CD14-positive monocyte (primary cell): ENCODE measurements around the gene NRBP1. TPM values are rescaled to one million over a fixed set of nuclear protein-coding genes. Genes with fewer than 3 reads are reported as not detected.
"Not testable (repeated sequence)": the region's sequence is repeated elsewhere in the genome, so short reads cannot be mapped to it uniquely, and the experiment has no call there.

Source experiments
- DNase-seq, 3 donors: peaks; one replicate each; pipeline ENCODE4 v3.0.0-alpha.2; 2011 to 2022
- H2AFZ ChIP-seq: 2 replicates; pipeline ENCODE4 v1.6.0; 2012; ENCODE audit warnings: mild to moderate bottlenecking, low read depth, low read length, inconsistent platforms; ENCODE audit not compliant: insufficient read depth, poor library complexity, severe bottlenecking
- H3K27ac ChIP-seq, 2 donors: 1 replicate in 1 of 2; 2 replicates in 1 of 2; pipeline ENCODE4 v1.5.1; 2012 to 2013; ENCODE audit warnings: low read length in 2 of 2, control low read depth in 1 of 2, inconsistent platforms in 1 of 2, low read depth in 1 of 2, mild to moderate bottlenecking in 1 of 2
- H3K27me3 ChIP-seq, 2 donors: one replicate each; pipeline versions ENCODE4 v1.6.0 to v1.6.1; 2011 to 2013; ENCODE audit warnings: low read length in 2 of 2; ENCODE audit not compliant: control insufficient read depth in 2 of 2, insufficient read depth in 2 of 2
- H3K36me3 ChIP-seq, 2 donors: replicated peaks in 1 of 2; 1 replicate in 1 of 2; 2 replicates in 1 of 2; pipeline versions ENCODE4 v1.5.1 to v1.6.1; 2012 to 2013; ENCODE audit warnings: low read length in 2 of 2, control low read depth in 1 of 2, inconsistent platforms in 1 of 2, mild to moderate bottlenecking in 1 of 2; ENCODE audit not compliant: insufficient read depth in 2 of 2, control insufficient read depth in 1 of 2
- H3K4me1 ChIP-seq, 2 donors: 1 replicate in 1 of 2; 2 replicates in 1 of 2; pipeline versions ENCODE4 v1.5.1 to v1.6.1; 2012 to 2013; ENCODE audit warnings: low read length in 2 of 2, control low read depth in 1 of 2, inconsistent platforms in 1 of 2, mild to moderate bottlenecking in 1 of 2, moderate library complexity in 1 of 2; ENCODE audit not compliant: insufficient read depth in 2 of 2, control insufficient read depth in 1 of 2
- H3K4me2 ChIP-seq: replicated peaks from 2 replicates; pipeline ENCODE3; 2012; ENCODE audit warnings: low read length, moderate library complexity, mild to moderate bottlenecking; ENCODE audit not compliant: poor library complexity, severe bottlenecking; ENCODE audit errors: extremely low read depth
- H3K4me3 ChIP-seq, 3 experiments: fragments of 200-600 bp in 1 of 3; sonication (generic) in 1 of 3; replicated peaks in 1 of 3; 1 replicate in 2 of 3; 2 replicates in 1 of 3; pipeline ENCODE4 v1.5.1; 2011 to 2013; ENCODE audit warnings: low read length in 3 of 3, mild to moderate bottlenecking in 3 of 3, control low read depth in 2 of 3, low read depth in 2 of 3, inconsistent platforms in 1 of 3, moderate library complexity in 1 of 3
- H3K79me2 ChIP-seq: 2 replicates; pipeline ENCODE4 v1.6.0; 2012; ENCODE audit warnings: mild to moderate bottlenecking, control low read depth, inconsistent platforms, low read length, moderate library complexity; ENCODE audit not compliant: insufficient read depth
- H3K9ac ChIP-seq: 2 replicates; pipeline ENCODE4 v1.6.0; 2017; ENCODE audit warnings: low read length, mild to moderate bottlenecking; ENCODE audit not compliant: insufficient read depth, poor library complexity, severe bottlenecking
- H3K9me3 ChIP-seq, 2 donors: replicated peaks in 1 of 2; 1 replicate in 1 of 2; 2 replicates in 1 of 2; pipeline versions ENCODE4 v1.5.1 to v1.6.1; 2012 to 2013; ENCODE audit warnings: low read length in 2 of 2, control low read depth in 1 of 2; ENCODE audit not compliant: control insufficient read depth in 1 of 2, insufficient read depth in 1 of 2
- H4K20me1 ChIP-seq: 2 replicates; pipeline ENCODE4 v1.6.0; 2012; ENCODE audit warnings: mild to moderate bottlenecking, low read length, control low read depth, moderate library complexity; ENCODE audit not compliant: insufficient read depth
- H3K27ac Mint-ChIP-seq, 7 donors: one replicate each; pipeline ENCODE4 v1.8.0; 2020; ENCODE audit warnings: mild to moderate bottlenecking in 7 of 7, mixed read lengths in 7 of 7, moderate library complexity in 6 of 7, inconsistent platforms in 2 of 7
- H3K27me3 Mint-ChIP-seq, 3 donors: one replicate each; pipeline ENCODE4 v1.8.0; 2021 to 2022; ENCODE audit warnings: low read depth in 3 of 3, mild to moderate bottlenecking in 3 of 3, mixed read lengths in 3 of 3, moderate library complexity in 3 of 3, inconsistent platforms in 1 of 3
- H3K36me3 Mint-ChIP-seq, 2 donors: one replicate each; pipeline ENCODE4 v1.8.0; 2020; ENCODE audit warnings: mixed read lengths in 2 of 2, inconsistent platforms in 1 of 2, mild to moderate bottlenecking in 1 of 2
- H3K4me1 Mint-ChIP-seq: one replicate; pipeline ENCODE4 v1.8.0; 2020; ENCODE audit warnings: mild to moderate bottlenecking, mixed read lengths
- H3K4me3 Mint-ChIP-seq, 2 donors: one replicate each; pipeline ENCODE4 v1.8.0; 2020; ENCODE audit warnings: mild to moderate bottlenecking in 2 of 2, mixed read lengths in 2 of 2, moderate library complexity in 1 of 2
- H3K9me3 Mint-ChIP-seq, 7 donors: one replicate each; pipeline ENCODE4 v1.8.0; 2020 to 2022; ENCODE audit warnings: mixed read lengths in 7 of 7, mild to moderate bottlenecking in 6 of 7, moderate library complexity in 6 of 7, inconsistent platforms in 2 of 7
- WGBS: methylation state at CpG from one replicate; pipeline ENCODE4 v1.1.5; 2013; ENCODE audit warnings: missing lambda C conversion rate; ENCODE audit not compliant: insufficient coverage; 5-methylcytosine and 5-hydroxymethylcytosine counted together
- intact Hi-C, 2 donors: fragments of 100-400 bp; cut with micrococcal nuclease; formaldehyde crosslinking; loops; one replicate each; pipeline versions ENCODE4 v1.15.0 to v1.15.1; 2023
- polyA plus RNA-seq, 3 donors: library from polyadenylated mRNA; depleted of rRNA in 1 of 3; unstranded in 2 of 3; stranded (reverse) in 1 of 3; fragments of 300-500 nt in 2 of 3; fragments of >200 nt in 1 of 3; fragmentation: Illumina TruSeq in 2 of 3; gene quantifications; 1 replicate in 2 of 3; 2 replicates in 1 of 3; pipeline ENCODE4 v1.2.3, GENCODE V29; 2012 to 2021
- TF ChIP-seq, protein P1 (sequence below): fragments of 200-600 bp; IDR thresholded peaks from one replicate; pipeline ENCODE4 v1.8.0; 2022; ENCODE audit warnings: antibody characterized with exemption, mild to moderate bottlenecking

The NRBP1 gene
- polyA plus RNA-seq, 3 donors: 95.6 to 108 (median 102) TPM

- no peak overlapping the region for H3K4me3 ChIP-seq
- H3K4me1 Mint-ChIP-seq: no peaks in the 10 kb centered on the region
- peaks cover 0 to 3% (median 0%) of the 10 kb centered on the region in 7 donors for H3K9me3 Mint-ChIP-seq
- no peak overlapping the region for H3K9ac ChIP-seq
- DNase-seq: no peak
- H3K27me3 ChIP-seq: no peaks in the 10 kb centered on the region
- H3K4me2 ChIP-seq: no peak overlapping the region
- no peak overlapping the region for H3K27ac Mint-ChIP-seq
- no peaks in the 10 kb centered on the region for H3K4me1 ChIP-seq
- no peaks in the 10 kb centered on the region for H3K79me2 ChIP-seq
- peaks cover 0 to 2% (median 2%) of the 10 kb centered on the region in 3 donors for H3K27me3 Mint-ChIP-seq
- H3K4me3 Mint-ChIP-seq: no peak overlapping the region
- no peaks in the 10 kb centered on the region for H3K9me3 ChIP-seq
- intact Hi-C loops: loop anchor here (10.0 kb wide), 1 partner anchor 163 kb away; the partner anchor contains the start of gene ZNF512 (in 2 of the 2)
- WGBS: 90% methylated on average over 2 of the region's 4 CpGs
- H3K27ac ChIP-seq: no peak overlapping the region
- no peaks in the 10 kb centered on the region for H3K36me3 ChIP-seq
- no peaks in the 10 kb centered on the region for H3K36me3 Mint-ChIP-seq
- TF ChIP-seq, protein P1, sequence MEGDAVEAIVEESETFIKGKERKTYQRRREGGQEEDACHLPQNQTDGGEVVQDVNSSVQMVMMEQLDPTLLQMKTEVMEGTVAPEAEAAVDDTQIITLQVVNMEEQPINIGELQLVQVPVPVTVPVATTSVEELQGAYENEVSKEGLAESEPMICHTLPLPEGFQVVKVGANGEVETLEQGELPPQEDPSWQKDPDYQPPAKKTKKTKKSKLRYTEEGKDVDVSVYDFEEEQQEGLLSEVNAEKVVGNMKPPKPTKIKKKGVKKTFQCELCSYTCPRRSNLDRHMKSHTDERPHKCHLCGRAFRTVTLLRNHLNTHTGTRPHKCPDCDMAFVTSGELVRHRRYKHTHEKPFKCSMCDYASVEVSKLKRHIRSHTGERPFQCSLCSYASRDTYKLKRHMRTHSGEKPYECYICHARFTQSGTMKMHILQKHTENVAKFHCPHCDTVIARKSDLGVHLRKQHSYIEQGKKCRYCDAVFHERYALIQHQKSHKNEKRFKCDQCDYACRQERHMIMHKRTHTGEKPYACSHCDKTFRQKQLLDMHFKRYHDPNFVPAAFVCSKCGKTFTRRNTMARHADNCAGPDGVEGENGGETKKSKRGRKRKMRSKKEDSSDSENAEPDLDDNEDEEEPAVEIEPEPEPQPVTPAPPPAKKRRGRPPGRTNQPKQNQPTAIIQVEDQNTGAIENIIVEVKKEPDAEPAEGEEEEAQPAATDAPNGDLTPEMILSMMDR: no peak
- H4K20me1 ChIP-seq: no peaks in the 10 kb centered on the region
- no peak overlapping the region for H2AFZ ChIP-seq
Observed at GRCh38 chr2:27421660-27422250, 6.7 kb upstream of the NRBP1 start.

DNA sequence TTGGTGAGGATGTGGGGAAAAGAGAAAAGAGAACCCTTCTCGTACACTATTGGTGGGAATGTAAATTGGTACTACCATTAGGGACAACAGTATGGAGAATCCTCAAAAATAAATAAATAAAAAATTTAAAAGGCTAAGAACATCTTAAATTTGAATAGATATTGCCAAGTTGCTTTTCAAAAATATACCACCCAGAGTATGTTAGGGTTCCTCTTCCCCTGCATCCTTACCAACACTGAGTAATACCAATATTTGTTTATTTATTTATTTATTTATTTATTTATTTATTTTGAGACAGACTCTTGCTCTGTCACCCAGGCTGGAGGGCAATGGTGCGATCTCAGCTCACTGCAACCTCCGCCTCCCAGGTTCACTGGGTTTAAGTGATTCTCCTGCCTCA lies 5.5 kb upstream of the NRBP1 start:
- Histone ChIP-seq H3K9me3 (no peaks in the 10 kb centered on the region), H4K20me1 (no peaks in the 10 kb centered on the region), H3K4me2 (no peak overlapping the region), H3K9ac (no peak overlapping the region), H3K36me3 (no peaks in the 10 kb centered on the region), H3K4me1 (peaks cover 3 to 7% of the 10 kb centered on the region in 2 donors), H3K27ac (no peak overlapping the region), H3K79me2 (no peaks in the 10 kb centered on the region), H3K4me3 (no peak overlapping the region), H3K27me3 (no peaks in the 10 kb centered on the region), H2AFZ (no peak overlapping the region)
- Mint-ChIP-seq H3K4me3 (no peak overlapping the region), H3K27me3 (peaks cover 0 to 2% (median 2%) of the 10 kb centered on the region in 3 donors), H3K4me1 (peaks cover 6% of the 10 kb centered on the region), H3K36me3 (no peaks in the 10 kb centered on the region), H3K9me3 (peaks cover 0 to 4% (median 0%) of the 10 kb centered on the region in 7 donors), H3K27ac (no peak overlapping the region)
- 94% methylated on average over 2 of the region's 3 CpGs for WGBS
- DNase-seq: no peak
- intact Hi-C loops: loop anchor here (10.0 kb wide), 1 partner anchor 162 kb away; the partner anchor contains the start of gene ZNF512 (in 2 of the 2)
- TF ChIP-seq, protein P1: no peak

- H3K4me3 ChIP-seq, H3K9ac ChIP-seq, H3K36me3 Mint-ChIP-seq, H3K36me3 ChIP-seq, H3K9me3 Mint-ChIP-seq, H2AFZ ChIP-seq, H3K4me2 ChIP-seq, DNase-seq, H3K27ac Mint-ChIP-seq, H3K9me3 ChIP-seq, H3K4me3 Mint-ChIP-seq, H3K27ac ChIP-seq, H3K27me3 Mint-ChIP-seq, H3K27me3 ChIP-seq: not testable (repeated sequence)
- H3K4me1 Mint-ChIP-seq: peaks cover 17% of the 10 kb centered on the region
- peaks cover 13 to 19% of the 10 kb centered on the region in 2 donors for H3K4me1 ChIP-seq
- H3K79me2 ChIP-seq: peaks cover 14% of the 10 kb centered on the region
- peaks cover 11% of the 10 kb centered on the region for H4K20me1 ChIP-seq
- intact Hi-C loops: loop anchor here (5.0 to 10.0 kb wide), 3 partner anchors 53 to 213 kb away; partner anchors contain the start of genes EIF2B4 (in 2 of the 2), SNX17 (in 2 of the 2), ZNF512 (in 2 of the 2) and ATRAID (in 1 of the 2)
- WGBS: 95% methylated on average over 3 of the region's 10 CpGs
Observed at GRCh38 chr2:27425039-27425438, 3.4 kb upstream of the NRBP1 start.
